ENCODE measurements around the gene FCN1.

Gene FCN1

DNA sequence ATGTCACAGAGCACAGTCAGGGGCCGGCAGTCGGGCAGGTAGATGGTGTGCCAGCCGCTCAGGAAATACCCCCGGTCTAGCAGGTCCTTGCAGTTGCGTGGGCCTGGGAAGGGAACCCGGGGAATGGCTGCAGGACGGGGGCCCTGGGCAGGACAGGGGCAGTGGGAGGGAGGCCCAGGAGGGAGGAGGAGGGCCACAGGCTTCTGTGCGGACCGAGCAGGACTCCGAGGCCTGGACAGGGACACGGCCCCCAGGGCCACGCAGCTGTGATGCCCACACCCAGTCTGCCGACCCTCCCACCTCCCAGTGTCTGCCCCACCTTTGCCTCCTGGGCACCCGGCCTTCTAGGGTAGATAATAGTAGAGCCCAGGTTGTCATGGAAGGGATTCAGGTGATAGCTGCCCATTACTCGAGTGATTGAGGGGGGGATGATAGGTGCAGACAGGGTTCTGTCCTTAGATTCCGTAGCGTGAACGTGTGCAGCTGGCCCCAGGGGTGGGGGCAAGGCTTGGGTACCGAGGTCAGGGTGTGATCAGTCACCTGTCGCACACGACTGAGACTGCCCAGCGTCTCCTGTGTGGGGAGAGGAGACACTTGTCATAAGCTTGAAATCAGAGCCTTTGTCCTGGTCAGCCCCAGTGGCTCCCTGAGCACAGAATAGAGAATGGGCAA, 4.5 kb downstream of the FCN1 start:
- DNase-seq = no peak

DNA sequence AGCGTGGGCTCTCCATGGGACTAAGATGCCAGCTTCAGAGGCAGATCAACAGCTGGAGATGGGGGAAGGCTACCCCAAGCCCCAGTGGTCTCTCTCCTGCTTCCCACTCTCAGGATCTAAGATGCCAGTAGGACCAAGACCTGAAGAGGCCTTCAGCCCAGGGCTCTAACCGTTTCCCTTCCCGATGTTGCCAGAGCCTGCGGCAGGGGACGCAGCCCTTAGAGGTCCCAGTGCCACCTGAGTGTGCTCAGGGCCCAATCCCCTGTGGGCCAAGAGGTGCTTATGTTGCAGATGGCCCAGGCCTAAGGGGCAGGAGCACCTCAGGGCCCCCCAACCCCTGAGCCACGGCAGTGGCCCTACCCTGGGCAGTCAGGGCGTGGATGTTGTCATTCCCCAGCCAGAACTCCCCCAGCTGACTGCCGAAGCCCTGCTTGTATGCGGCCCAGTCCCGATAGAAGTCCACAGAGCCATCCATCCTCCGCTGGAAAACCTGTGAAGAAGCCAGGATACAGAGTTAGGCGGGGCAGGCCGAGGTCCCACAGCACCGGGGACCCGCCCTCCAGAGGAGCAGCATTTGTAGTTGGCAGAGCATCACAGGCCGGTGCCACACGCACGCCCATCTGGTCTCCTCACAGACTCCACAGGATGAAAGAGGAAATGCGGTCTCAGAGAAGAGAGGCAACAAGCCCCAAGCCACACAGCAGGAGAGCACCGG, 5.4 kb downstream of the FCN1 start:
- no peak for DNase-seq

DNA sequence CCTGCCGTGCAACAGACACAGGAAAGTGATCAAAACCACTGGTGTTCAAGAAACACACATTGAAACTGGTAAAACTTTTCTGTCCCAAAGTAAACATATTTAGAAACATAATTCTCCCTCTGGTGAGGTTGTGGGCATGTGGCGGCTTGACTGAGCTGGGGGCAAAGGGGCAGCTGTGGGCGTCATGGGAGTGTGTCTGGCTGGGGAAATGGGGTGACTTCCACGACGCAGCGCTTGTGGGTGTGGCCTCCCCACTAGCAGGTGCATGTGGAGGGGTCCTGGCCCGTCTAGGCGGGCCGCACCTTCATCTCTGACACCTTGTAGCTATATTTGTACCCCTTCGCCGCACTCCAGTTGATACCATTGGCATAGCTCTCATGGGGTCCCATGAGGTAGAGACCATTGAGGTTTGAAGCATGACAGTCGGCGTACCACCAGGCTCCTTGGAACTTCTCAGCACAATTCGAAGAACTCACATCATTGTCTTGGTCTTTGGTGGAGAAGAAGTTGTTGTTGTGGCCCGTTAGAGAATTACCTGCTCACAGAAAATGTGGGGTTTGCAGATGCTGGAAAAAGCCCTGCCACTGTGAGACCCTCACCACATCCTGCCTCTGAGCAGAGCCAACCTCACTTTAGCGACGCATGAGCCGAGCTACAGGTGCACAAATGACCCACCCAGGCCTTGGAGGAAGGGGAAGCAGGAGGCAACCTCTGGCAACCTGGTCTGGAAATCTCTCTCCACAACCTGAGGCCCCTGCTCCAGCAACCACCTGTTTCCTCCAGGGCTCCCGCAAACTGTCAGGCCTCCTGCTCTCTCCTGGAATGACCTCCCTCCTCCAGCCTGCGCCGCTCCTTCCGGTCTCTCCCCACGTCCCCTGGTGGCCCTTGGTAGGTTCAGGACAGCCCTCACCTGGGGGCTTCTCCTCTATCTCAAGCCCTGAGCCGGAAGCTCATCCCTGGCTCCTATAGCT, 7.9 kb downstream of the FCN1 start:
- no peak for DNase-seq

DNA sequence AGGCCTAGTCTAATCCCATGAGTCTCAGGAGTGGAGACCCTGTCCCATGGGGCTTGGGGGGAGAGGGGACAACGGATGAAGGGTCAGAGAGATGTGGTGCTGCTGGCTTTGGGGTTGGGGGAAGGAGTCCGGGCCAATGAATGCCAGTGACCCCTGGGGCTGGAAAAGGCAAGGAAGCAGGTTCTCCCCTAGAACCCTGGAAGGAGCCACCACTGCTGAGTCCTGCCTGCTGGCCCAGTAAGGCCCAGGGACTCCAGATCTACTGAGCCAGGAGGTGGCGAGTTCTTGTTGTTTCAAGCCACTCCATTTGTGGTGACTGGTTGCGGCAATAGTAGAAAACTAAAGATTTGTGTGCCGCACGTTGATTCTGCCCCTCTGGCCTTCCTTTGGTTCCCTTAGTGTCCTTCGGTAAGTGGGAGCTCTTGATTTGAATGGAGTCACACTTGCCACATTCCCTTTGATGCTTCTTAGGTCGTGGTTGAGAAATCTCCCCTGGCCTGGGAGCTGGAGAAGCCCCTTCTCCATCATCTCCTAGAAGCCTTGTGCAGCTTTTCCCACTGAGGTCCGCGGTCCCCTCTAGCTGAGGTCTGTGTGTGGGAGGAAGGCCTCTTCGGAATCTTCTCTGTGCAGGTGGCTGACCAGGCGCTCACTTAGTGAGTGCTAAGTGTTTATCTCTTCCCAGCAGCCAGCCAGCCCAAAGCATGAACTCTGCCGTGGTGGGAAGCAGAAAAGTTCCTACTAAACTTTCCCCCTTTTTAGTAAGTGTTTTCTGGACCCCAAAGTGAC, 9.0 kb downstream of the FCN1 start:
- no peak for DNase-seq

DNA sequence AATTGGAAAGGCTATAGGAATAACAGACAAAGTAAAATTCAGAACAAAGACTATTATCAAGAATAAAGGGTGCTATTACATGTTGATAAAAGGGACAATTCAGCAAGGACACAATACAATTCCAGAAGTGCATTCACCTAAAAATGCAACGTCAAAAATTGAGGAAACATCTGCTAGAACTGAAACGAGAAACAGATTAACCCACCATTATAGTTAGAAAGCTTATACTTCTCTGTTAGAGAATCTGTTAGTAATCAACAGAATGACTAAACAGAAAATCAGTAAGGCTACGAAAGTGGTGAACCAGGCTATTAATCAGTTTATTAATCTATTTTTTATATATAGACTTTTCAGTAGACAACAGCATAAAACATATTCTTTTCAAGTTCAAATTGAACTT, 14.8 kb downstream of the FCN1 start:
- DNase-seq = no peak

DNA sequence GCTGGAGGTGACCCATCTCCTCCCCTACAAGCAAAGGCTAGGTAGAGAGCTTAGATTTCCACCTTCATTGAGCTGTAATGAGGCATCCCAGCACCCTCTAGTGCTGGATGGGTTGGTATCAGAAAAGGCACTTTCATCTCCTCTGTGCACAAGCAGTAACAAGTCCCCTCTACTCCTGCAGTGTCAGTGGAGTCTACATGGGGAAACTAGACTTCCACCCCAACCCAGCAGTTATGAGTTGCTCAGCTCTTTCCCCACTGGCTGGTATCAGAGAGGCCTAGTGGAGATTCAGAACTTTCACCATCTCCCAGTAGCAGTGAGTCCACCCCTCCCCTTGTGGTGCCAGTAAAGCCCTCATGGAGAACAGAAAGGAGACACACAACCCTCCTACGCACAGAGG, 17.9 kb downstream of the FCN1 start:
- DNase-seq = no peak

DNA sequence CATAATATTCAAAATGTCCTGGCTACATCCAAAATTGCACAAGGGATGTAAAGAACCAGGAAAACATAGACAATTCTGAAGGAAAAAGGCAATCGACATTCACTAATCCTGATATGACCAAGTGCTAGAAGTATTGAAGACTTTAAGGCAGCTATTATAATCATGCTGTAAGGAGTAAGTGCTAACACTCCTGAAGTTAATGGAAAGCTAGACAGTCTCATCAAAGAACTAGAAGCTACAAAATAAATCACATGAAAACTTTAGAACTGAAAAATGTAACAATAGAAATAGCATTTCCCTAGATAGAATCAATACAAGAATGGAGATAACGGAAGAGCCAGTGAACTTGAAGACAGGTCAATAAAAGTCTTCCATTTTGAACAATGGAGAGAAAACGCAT, 18.5 kb downstream of the FCN1 start:
- no peak for DNase-seq

DNA sequence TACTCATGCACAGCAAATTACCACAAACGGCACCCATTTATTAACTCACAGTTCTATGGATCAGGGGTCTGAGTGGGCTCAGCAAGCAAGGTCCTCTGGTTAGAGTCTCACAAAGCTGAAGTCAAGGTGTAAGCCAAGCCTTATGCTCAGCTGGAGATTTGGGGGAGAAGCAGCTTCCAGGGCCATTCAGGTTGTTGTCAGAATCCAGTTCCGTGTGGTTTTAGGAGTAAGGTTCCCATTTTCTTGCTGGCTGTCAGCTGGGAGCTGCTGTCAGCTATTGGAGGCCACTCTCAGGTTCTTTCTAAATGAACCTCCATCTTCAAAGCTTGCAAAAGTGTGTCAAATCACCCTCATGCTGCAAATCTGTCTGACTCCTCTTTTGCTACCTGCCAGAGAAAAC, 19.4 kb downstream of the FCN1 start:
- DNase-seq = no peak

DNA sequence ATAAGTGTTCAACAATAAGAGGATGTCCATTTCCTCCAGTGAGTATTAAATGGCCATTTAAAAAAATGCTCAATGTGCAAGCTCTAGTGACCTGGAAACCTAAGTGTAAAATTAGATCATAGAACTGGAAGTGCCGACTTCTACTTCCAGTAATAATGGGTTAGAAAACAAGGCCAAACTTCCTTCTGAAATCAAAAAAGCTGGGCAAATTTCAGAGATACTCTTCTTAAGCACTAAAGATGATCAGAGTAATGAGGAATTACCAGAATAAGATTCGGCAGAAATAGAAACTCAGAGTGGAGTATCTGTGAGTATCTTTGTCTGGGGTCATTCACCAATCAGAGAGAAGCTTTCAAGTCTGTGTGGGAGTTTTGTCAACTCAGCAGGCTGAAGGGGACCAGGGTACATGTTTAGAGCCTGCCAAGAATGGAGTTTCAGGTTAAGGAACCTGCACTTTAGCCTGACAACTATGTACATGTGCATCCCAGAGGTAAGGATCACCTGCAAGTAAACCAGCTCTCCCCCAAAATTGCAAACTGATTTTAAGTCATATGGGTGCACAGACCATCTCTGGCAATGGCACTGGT, 20.0 kb downstream of the FCN1 start:
- no peak for DNase-seq

DNA sequence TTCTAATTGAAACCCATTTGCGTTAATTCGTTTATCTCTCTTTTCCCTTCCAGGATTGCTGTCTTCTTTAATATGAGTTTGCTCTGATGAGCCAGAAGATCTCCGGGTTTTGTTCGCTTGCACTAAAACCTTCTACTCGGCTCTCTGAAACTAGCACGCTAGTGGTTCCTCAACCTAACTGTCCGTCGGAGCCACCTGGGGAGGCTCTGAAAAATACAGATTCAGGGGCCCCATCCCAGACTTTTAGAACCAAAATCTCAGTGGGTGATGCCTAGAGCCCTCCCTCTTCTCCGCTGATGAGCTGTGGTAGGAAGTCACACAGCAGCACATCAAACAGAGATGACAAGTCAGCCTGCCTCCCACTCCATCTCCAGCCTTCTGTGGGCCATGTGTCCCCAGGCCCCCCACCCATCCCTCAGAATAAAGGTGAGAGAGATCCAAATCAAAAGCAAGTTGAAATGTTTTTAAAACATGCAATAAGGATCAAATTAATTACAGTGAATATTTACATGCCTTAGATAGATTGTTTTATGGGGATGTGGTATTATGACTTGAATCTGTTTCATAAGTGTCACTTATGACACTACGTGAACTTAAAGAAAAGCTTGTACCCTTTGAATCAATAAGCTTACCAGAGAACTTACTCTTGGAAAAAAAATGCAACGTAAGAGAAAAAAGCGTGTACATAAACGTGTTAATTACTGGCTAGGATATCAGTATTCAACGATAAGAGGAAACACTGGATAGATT, 20.7 kb downstream of the FCN1 start:
- no peak for DNase-seq

DNA sequence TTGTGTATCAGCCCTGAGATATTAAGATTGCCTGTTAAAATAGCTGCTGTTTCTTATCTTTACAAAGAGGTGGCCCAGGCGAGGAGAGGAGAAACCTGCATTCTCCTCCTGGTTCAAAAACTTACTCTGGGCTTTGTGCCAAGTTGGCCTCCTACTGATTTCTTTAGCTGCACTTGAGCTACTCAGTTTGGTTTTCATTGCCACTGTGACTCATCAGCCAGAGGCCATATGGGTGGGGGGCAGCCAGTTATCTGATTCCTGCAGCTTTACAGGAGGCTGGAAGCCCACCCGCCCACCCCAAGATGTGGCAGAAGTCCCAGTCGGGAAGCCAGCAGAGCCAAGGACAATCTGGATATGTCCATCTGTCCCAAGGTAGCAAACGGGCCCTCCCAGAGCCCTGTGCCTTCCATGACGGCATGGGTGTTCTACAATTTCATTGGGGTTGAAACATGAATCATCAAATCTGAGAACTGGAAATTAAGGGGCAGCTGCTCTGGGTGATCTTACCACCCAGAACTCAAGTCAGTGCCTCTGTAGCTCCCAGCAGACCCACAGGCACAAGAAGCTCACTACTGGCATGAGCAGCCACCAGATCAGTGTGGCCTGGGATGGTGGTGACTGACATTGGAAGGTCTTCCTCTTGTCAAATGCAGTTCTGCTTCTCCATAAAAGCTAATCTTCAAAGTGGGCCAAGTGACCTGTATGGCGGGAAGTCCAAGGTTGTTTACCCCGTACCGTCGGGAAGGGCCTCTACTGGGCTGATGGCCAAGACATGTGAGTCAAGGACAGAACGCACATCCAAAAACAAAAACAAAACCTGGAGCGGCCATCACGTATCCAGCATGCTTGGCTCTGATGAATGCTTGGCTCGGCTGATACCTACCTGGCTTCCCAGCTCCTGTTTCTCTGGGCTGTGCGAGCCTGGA, 21.5 kb downstream of the FCN1 start:
- no peak for DNase-seq

DNA sequence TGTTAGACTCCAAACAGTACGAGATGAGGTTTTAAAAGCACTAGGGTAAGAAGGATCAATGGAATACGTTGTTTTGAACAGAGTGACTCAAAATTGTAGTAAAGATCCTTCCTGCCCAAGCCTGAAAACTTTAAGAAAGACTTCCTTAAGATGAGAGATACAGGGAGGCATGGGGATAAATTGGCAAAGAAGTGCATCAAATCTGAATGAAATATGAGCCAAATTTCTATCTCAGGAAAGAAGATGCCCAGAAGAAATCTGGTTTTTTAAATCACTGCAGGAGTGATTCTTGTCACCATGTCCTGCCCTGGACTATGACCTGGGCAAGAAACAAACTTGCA, 22.2 kb downstream of the FCN1 start:
- no peak for DNase-seq

DNA sequence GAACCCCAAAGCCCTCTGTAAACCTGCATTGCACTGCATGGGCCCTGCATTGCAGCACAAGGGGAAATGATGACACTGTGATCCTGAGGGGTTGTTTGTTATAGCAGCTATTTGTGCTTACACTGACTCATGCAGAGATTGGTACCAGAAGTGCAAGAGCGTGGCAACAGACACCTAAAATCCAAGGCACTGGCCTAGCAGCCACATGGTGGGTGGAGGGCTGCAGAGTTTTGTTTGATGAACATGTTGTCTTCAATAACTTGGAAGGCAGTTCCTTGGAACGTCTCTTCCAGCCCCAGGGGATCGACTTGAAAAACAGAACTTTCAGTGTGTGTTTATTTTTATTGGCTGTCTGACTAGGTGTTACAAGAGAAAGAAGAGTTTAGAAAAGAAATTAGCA, 22.6 kb downstream of the FCN1 start:
- no peak for DNase-seq

DNA sequence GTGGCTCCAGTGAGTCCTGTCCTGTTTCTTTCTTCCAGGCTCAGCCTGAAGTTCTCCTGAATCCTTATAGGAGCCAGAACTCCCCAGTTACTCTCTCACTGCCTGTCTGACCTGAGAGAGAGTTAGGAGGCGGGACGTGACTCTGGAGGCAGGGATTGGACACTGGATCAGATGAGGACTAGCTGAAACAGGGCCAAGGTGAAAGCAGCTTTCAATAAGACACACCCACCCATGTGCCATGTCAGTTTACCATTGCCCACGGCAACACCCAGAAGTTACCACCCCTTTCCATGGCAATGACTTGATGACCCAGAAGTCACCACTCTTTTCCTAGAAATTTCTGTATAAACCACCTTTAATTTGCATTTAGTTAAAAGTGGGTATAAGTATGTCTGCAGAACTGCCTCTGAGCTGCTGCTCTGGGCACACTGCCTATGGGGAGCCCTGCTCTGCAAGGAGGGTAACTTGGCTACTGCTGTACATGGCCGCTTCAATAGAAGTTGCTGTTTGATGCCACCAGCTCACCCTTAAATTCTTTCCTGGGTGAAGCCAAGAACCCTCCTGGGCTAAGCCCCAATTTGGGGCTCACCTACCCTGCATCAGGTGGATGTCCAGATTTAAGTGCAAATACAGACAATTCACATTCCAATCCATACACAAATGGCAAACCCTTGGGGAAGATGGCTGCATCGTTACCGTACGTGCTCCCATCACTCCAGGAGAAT, 23.4 kb downstream of the FCN1 start:
- no peak for DNase-seq

DNA sequence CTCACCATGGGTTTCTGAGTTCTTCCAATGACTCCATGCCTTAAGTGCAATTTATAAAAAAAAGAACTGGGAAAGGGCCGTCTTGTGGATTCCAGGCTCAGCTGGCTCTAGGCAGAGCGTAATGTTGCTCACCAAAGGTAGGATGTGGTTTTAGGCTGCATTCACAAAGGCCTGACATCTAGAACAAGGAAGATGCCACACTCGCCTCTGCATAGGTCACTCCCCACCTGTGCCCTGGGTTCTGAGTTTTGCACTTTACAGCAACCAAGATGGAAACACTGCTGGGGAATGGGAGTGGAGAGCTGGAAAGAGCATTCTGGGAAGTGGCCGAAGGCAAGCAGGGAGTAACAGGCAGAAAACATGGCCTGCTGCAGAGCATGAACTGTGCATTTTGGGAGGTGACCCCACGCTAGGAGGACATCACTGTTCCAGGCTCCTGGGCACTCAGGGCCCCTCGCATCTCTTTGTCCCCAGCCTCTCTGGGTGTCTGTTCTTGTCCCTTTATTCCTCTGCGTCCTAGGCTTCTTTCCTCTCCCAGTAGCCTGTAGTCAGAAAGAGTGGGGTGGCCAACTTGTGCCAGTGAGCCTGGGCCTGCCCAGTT, 24.8 kb downstream of the FCN1 start:
- DNase-seq = no peak

DNA sequence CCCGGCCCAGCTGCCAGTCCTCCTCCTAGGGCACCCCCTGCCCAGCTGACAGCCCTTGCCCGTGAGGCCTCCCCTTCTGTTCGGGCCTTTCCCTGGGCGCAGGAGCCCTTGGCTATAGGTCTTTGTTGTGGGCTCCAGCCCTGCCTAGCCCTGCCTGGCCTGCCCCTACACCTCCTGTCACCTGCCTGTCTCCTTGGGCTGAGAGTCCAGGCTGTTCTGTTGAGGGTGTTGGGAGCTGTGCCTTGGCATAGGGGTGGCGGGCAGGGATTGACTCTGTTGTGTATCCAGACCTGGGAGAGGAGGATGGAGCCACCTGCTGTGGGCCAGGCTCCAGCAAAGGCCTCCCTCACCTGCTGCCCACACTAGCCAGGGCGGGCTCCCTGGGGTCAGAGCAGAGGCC, 25.5 kb downstream of the FCN1 start:
- no peak for DNase-seq

DNA sequence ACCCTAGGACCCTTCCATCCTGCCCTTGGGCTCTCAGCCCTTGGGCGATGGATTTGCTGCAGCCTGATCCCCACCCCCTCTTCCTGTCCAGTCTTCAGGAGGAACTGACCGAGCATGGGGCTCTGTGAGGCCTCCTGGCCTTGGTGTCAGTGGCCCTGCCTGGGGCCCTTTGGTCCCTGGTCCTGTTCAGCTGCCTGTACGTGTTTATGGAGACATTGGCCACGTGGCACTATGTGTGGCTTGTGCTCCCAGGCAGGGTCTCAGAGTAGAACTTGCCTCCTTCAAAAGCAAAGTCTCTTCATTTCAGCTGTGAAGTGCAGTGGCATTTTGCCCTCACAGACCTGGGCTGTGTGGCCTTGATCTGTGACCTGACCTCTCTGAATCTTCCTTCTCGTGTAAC, 26.0 kb downstream of the FCN1 start:
- no peak for DNase-seq

DNA sequence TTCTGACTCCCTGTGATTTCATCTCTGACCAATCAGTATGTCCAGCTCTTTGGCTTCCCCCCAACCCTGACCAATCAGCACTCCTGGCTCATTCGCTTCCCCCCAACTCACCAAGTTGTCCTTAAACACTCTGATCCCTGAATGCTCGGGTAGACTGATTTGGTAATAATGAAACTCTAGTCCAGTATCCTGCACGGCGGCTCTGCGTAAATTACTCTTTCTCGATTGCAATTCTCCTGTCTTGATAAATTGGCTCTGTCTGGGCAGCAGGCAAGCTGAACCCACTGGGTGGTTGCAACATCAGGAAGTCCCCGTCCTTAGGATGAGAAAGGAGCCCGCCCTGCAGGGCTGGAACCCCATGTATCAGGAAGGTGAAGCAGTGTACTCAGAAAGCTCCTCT, 26.7 kb downstream of the FCN1 start:
- DNase-seq = no peak

DNA sequence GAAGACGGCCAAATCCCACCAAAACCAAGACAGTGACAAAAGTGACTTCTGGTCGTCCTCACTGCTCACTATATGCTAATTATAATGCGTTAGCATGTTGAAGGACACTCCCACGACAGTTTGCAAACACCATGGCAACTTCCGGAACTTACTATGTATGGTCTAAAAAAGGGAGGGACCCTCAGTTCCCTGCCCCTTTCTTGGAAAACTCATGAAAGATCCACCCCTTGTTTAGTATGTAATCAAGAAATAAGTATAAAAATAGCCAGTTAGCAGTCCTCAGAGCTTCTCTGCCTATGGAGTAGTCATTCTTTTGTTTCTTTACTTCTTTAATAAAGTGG, 27.6 kb downstream of the FCN1 start:
- DNase-seq = no peak
